Measurements from ENCODE around the gene COL5A2.

Gene COL5A2

DNA sequence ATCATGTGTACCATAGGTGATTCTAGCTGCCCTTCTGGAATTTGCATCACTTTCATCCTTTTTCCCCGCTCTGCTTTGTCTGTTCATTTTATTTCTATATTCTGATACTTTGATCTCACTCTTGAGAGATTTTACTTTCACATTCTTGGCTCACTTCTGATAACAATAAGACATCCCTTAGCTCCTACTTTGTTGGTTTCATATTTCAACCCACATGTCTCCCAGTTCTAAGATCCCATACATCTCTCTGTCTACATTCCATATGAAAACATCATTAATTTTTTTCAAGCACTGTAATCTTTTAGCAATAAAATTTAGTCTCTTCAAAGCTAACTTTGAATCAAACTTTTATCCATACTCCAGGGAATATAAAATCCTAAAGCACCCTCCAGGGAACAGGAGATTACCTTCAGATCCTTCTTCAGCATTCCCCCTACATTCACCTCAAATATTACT, 129.8 kb downstream of the COL5A2 start:
- no peak for DNase-seq (ENCODE audit: low read depth in 2 of 2)

DNA sequence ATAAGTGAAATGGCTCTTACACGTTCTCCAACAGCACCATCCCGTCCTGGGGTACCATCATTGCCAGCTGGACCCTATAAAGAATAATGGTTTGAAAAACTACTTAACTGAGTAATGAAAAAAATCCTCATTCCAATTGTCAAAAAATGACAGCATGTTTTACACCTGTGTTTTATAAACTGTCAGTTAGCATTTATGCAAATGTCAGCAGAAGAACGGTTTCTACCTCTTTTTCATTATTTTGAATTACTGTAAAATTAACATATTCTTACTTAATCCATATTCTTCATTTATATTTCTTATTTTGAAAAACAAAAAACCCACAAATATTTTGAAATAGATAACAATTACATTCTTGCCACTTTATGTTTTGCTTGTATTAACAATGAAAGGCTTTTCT, 131.4 kb downstream of the COL5A2 start:
- DNase-seq (ENCODE audit: low read depth in 2 of 2) = no peak

DNA sequence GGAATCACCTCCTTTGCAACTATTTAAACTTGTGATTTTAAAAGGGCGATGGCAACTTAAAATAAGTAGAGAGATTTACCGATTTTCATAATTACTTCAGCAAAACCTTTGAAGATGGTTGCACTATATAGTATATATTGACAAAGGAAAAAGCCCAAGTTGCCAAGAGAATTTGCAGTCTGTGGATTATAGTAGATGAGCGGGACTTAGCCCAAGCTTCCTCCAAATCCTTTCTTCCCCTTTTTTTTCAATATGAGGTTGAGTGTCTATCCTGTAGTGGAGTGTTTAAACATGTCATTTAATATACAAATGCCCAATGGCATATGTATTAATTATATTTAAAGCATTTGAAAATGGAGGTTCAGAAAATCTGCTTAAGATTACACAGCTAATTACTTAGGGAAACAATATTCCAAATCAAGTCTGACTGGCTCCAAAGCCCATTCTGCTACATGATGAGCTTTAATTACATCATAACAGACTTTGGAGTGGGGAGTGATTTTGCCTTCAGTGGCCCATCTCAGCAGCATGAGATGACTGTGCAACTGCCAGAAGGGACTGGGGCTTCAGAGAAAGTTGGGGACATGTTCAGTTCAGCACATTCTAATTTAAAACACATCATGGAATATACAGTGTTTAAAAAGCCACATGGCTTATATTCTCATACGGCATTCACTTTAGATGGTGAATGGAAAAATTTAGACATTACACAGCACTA, 132.2 kb downstream of the COL5A2 start:
- no peak for DNase-seq (ENCODE audit: low read depth in 2 of 2)

DNA sequence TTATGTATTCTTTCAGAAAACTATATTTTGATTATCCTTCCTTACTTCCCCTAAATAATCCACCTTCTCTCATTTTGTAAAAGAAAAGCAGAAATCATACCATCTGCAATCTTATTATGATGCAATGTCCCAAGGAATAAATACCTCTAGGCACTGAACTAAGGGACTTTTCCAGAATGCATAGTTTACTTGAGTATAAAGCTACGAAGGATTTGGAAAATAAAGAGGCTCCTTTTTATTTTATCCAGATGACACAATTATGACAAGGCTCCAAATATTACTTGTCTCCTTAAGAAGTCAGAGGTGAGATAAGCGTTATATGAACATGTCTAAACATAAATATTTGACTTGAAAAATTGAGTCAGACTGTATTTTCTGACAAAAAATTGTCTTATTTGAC, 133.2 kb downstream of the COL5A2 start:
- no peak for DNase-seq (ENCODE audit: low read depth in 2 of 2)

DNA sequence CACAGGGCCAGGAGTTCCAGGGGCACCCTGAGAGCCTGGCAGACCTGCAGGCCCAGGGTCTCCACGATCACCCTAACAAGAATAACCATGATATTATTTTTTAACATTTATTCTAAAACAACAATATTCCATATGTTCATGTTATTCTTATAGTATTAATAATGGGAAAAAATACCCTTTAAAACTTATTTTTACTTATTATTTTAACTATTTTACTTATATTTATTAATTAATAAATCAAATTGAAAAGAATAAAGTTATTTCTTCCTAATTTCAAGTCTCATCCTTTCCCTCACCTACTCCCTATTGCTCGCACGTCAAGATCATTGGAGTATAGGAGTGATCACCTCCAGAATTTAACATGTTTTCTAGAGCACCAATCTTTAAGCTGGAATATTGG, 133.7 kb downstream of the COL5A2 start:
- no peak for DNase-seq (ENCODE audit: low read depth in 2 of 2)

DNA sequence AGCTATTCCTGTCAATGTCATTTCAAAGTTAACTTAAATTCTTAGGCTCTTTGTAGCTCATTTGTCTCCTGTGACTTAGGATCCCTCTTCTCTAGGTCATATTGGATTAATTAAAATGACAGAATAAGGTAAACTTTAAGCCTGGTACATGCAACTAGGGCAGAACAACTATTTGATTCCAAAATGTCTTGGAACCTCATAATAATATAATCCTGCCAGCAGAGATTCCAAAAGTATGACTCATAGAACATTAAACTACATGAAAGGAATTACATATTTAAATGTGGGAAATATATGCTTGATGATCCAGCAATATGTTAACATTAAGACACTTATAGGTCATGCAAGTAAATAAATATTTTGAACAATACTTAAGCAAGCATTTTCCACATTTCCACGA, 142.0 kb downstream of the COL5A2 start:
- DNase-seq (ENCODE audit: low read depth in 2 of 2) = no peak

DNA sequence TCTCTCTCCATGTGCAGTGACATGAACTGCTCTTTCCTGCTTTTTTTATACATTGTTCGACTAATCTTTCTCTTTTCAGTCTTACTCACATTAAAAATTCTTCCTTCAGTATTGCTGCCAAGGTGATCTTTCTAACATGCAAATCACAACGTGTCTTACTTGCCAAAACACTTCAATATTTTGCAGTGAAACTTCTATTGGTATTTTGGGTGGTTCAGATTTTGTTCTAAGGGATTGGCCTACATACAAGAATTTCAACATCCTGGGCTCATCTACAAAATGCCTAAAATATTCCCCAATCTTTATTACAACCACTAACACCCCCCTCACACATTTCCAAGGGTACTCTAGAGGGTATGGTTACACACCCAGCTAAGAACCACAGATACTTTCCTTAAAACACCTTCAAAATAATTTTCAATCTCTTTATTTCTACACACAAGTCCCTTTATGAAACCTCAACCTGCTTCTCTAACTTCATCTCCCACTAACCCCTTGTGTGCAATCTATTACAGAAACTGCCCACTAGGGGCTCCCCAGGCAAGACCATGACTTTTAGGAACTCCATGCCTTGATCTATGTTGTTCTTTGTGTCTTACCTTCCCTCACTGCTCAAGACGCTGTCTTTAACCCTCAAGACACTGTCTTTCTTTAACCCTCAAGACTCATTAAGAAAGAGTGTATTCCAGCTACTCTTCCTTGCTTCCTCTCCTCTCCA, 154.5 kb downstream of the COL5A2 start:
- DNase-seq (ENCODE audit: low read depth in 2 of 2) = no peak

DNA sequence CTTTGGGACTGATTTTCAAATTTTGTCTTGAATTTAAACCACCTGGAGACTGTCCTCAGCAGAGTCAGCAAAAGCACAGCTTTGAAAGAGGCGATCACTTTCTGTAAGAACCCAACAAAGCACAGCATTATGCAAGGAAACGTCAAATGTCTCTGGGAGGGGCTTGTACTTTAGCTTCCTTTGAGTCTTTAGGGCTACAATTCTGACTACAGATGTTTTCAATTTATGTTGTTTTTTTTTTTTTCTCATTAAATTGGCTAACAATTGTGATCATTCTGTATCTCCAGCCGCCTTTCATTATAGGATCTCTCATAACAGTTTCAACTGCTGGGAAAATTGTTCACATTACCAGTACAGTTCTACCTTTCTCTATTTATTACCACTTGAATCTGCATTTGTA, 157.1 kb downstream of the COL5A2 start:
- DNase-seq (ENCODE audit: low read depth in 2 of 2) = no peak

DNA sequence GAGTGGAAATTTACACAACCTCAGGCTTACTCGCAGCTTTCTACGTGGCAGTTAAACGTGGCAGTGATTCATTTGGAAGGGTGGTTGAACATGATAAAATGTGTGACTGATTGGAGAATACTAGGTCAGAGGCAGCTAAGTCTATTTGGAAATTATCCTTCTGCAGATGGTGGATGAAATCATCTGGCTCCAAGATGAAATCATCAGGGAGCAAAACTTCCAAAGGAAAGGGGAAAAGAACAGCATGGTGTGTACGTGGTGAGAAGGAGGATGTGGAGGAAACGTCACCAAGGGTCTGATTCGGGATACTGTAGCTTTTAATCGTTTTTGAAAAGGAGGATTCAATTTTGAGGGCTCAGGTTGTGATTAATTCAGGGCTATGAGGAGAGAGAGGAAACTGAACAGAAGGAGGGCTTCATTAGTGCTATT, 157.5 kb downstream of the COL5A2 start:
- no peak for DNase-seq (ENCODE audit: low read depth in 2 of 2)

DNA sequence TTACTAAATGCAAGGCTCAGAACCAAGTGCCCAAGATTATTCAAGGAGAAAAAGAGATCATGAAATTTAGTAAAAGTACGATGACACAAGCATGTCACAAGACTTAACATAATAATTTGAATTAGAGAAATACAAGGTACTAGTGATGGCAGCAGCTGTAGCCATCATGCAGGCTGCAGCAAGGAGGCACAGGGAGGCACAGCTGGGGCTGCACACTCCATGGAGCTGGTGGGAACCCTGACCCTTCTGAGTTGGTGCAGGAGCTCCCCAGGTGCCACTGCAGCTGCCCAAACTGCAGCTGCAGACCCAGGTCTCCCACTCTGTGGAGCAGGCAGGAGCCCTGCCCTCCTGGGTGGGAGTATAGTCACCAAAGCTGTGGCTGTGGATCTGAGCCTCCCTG, 159.4 kb downstream of the COL5A2 start:
- no peak for DNase-seq (ENCODE audit: low read depth in 2 of 2)

DNA sequence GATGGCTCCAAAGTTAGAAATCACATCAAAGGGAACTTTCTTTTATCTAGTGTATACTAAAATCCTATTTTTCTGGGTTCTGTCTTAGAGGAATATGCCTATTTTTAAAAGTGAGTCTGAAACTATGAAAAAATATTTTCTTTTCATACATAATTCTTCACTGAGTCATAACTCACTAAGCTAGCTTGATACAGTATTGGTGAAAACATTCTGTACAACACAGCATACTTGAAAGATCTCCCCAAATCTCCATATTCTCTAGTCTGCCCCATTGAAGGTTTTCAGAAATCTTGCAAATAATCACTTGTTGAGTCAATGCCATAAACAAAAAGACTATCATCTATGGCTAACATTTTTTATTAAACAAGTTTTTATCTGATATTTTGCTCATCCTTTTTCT, 160.9 kb downstream of the COL5A2 start:
- DNase-seq (ENCODE audit: low read depth in 2 of 2) = no peak

DNA sequence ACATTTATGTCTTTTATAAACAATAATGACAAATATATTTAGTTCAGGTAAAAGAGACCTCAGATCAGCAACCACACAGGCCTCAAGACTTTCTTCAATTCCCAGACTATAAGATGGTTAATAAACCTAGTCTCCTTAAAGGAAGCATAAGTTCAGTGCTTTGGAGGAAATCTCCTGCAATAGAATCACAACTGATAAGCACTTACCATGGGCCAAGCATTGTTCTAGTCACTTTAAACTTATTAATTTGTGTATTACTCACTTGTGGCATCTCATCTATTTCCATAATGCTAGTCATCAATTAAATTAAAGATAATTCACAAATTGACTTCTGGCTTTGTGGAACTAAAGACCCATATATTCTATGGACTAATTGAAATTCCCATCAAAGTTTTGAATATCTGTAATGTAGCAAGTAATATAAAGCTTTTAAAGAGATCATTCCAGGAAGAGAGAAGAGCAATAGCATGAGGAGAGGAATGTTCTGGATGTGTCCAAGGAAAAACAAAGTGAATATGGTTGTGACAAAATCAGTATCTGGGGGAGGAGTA, 163.2 kb downstream of the COL5A2 start:
- DNase-seq (ENCODE audit: low read depth in 2 of 2) = no peak

DNA sequence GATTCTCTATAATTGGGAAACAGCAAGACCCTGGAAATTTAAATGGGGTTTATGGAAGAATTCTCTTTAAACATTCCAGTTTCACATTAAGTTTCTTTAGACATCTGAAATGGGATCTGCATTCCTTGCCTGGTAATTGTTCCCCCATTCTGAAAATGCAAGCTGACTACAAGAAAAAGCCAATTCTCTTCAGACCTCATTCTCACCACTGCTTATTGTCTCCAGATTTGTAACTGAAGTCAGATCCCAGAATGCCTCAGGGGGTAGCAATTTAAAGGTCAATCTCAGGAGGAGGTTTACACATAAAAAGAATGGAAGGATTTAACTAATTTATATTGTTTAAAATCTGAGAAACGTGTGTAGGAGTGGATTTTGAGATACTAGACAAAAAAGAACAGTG, 164.2 kb downstream of the COL5A2 start:
- DNase-seq (ENCODE audit: low read depth in 2 of 2) = no peak

DNA sequence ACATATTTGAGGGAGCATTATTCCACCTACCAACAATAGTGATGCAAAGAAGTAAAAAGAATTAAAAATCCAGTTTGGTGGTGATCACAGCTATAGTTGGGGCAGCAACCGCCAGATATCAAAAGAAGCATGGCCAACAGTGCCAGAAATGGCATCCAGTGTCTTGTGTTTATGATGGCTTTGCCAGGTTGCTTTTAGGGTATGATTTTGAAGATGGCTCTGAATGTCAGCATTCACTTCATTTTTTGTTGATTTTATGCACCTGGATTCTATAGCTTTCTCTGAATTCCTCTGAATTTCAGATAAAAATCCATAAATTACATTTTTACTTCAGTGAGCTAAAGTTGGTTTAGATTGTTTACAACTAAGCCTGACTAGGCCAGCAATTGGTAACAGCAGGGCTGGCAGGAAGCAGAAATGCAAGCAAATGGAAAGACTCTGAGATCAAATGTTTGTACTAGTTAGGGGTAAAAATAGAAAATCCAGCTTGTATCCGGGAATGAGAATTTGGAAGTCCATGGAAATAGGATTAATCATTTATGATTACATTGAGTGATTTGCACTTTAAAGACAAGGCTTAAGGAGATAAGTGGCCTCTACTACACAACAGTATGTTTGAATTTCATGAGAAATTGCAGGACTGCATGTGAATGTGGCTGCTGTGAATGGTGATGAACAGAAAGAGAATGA, 165.0 kb downstream of the COL5A2 start:
- DNase-seq (ENCODE audit: low read depth in 2 of 2) = no peak

DNA sequence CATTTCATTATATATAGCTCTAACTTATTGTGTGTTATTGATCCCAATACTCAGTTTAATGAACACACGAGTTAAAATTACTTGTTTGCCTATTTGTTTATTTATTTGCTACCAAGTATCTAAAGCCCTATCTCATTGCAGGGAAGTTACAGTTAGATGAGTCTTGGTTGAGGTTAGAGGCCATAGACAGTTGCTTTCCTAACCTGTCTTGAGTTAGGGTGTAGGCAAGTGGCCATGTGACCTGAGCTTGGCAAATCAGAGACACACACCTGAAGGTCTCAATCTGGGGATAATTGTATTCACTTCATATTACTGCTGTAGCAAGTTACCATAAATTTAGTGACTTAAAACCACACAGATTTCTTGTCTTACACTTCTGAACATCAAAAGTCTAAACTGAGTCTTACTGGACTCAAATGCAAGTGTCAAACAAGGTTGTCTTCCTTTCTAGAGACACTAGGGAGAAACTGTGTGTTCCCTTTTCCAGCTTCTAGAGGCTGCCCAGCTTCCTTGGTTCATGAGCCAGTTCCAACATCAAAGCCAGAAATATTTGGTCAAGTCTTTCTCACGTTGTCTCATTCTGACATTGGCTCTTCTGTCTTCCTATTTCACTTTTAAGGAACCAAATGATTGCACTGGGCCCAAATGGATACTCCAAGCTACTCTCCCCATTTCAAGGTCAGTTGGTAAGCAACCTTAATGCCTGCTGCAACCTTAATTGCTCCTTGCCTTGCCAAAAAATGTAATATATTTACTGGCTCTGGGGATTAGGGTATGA, 165.7 kb downstream of the COL5A2 start:
- DNase-seq (ENCODE audit: low read depth in 2 of 2) = no peak

DNA sequence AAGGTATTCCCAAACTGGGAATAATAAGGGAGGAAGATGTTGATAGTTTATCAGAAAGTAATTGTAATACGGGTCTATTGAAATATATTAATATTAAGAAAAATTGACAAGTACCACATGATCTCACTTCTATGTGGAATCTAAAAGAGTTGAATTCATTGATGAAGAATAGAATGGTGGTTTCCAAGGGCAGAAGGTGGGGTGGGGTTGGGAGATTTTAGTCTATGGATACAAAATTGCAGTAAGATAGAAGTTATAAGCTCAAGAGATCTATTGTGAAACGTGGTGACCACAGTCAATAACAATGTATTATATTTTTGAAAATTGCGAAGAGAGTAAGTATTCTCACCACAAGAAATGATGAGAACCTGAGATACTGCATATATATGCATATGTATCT, 166.5 kb downstream of the COL5A2 start:
- no peak for DNase-seq (ENCODE audit: low read depth in 2 of 2)

DNA sequence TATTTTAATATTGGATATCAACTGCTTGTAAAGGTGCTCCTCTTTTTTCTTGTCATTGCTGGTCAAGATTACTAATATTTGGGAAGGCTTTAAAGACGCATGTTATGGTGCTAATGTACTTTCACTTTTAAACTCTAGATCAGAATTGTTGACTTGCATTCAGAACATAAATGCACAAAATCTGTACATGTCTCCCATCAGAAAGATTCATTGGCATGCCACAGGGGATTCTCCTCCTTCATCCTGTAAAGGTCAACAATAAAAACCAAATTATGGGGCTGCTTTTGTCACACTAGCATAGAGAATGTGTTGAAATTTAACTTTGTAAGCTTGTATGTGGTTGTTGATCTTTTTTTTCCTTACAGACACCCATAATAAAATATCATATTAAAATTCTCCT, 167.2 kb downstream of the COL5A2 start:
- no peak for DNase-seq (ENCODE audit: low read depth in 2 of 2)

DNA sequence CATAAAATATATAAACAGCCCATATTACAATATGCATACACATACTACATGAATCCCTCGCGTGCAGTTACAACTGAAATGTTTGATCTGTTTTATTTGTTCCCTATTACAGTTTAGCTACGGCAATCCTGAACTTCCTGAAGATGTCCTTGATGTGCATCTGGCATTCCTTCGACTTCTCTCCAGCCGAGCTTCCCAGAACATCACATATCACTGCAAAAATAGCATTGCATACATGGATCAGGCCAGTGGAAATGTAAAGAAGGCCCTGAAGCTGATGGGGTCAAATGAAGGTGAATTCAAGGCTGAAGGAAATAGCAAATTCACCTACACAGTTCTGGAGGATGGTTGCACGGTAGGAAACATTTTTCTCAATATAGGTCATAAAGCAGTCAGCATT, 169.0 kb downstream of the COL5A2 start:
- no peak for DNase-seq (ENCODE audit: low read depth in 2 of 2)

DNA sequence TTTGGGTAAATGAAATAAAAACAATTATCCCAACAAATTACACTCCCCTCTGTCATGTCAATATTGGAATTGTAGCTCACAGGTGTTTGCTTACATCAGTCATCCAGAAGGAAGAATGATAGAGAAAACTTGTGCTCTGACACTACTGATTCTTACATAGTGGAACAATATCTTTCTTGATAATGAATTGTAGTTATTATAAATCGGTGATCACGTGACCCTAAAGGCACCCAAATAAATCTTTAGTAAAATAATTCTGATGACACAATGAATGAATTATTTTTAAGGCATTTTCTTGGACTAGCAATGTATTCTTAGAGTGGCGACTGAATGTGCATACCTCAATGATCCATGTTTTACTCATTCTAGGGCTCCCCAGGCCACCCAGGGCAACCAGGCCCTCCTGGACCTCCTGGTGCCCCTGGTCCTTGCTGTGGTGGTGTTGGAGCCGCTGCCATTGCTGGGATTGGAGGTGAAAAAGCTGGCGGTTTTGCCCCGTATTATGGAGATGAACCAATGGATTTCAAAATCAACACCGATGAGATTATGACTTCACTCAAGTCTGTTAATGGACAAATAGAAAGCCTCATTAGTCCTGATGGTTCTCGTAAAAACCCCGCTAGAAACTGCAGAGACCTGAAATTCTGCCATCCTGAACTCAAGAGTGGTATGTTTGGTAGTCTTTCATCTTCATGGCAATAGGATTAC, 170.9 kb downstream of the COL5A2 start:
- DNase-seq (ENCODE audit: low read depth in 2 of 2) = no peak

DNA sequence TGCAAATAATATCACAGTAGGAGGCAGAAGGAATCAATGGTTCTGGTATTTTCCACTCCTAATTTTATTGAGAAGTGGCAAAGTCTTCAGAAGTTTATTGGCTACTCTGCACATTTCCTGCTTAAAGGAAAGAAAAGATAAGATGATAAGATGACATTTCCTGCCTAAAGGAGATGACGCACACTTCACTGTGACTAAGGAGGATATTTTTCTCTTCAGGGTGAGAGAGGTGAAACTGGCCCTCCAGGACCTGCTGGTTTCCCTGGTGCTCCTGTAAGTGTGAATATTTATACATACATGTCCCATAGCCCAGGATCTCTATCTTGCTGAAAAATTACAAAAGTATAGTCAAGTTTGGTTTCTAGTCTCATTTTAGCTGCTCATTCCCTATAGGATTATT, 177.5 kb downstream of the COL5A2 start:
- no peak for DNase-seq (ENCODE audit: low read depth in 2 of 2)

DNA sequence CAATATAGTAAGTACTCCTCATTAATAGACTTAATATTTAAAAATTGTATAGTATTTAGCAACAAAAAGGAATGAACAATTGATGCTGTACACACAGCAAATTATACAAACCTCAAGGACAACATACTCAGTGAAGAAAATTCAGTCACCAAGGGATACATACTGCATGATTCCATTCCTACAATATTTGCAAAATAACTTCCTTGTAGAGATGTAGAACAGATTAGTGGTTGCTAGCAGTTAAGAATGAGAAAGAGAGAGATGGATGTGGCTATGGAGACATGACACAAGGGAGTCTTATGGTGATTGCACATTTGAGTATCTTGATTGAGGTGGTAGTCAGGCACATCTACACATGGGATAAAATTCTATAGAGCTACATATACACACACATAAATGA, 179.3 kb downstream of the COL5A2 start:
- DNase-seq (ENCODE audit: low read depth in 2 of 2) = no peak

All from stimulated activated CD8-positive, alpha-beta memory T cell treated with anti-CD3 and anti-CD28 coated beads, Interleukin-2, amount 100 ng/mL, for 1 hour (primary cell).